ENCODE measurements around the gene APRT.
A peak's percentile ranks its signal among the peaks of the same experiment; 100 is the strongest.

The APRT gene

GRCh38 chr16:88798772-88799455 lies 12.8 kb downstream of the APRT start:
- Histone ChIP-seq H3K36me3 (ENCODE audit: insufficient read depth, low read length) (peaks cover 22% of the 10 kb centered on the region), H2AFZ (ENCODE audit: low read depth, low read length) (no peak overlapping the region), H3K9me3 (ENCODE audit: insufficient read depth, low read length, severe bottlenecking) (no peaks in the 10 kb centered on the region), H3K4me2 (ENCODE audit: insufficient read depth, low read length) (no peak overlapping the region; the same call in 1 of the 2 replicates), H3K27ac (ENCODE audit: low read length) (peak overlapping the region; percentile 88), H3K79me2 (ENCODE audit: insufficient read depth, low read length) (peaks cover 33% of the 10 kb centered on the region), H3K9ac (ENCODE audit: low read depth, low read length) (peak overlapping the region; percentile 39; the same call in 1 of the 2 replicates), H3K4me3 (ENCODE audit: low read depth in 1 of 2, low read length in 2 of 2) (no peak overlapping the region), H3K27me3 (ENCODE audit: insufficient read depth, low read length, poor library complexity) (no peaks in the 10 kb centered on the region), H3K4me1 (ENCODE audit: insufficient read depth, low read length) (peaks cover 53% of the 10 kb centered on the region), H4K20me1 (ENCODE audit: insufficient read depth, low read length) (no peaks in the 10 kb centered on the region; the same call in 1 of the 2 replicates)
- no peak for TF ChIP-seq EZH2 (IDR thresholded peaks at IDR 0.05; ENCODE audit: borderline replicate concordance, low read depth, low read length, severe bottlenecking)
- no peak for TF ChIP-seq CTCF (IDR thresholded peaks at IDR 0.05; ENCODE audit: borderline replicate concordance, extremely low read depth, low read length, poor library complexity, severe bottlenecking)
- DNase-seq (peak; percentile 89), ATAC-seq (ENCODE audit: insufficient read depth, low read depth) (peak; percentile 75)

GRCh38 chr16:88798073-88798472 lies 13.7 kb downstream of the APRT start:
- TF ChIP-seq CTCF (IDR thresholded peaks at IDR 0.05; ENCODE audit: borderline replicate concordance, extremely low read depth, low read length, poor library complexity, severe bottlenecking) (no peak), EZH2 (IDR thresholded peaks at IDR 0.05; ENCODE audit: borderline replicate concordance, low read depth, low read length, severe bottlenecking) (no peak)
- Histone ChIP-seq H3K9ac (ENCODE audit: low read depth, low read length) (no peak overlapping the region), H4K20me1 (ENCODE audit: insufficient read depth, low read length) (no peaks in the 10 kb centered on the region; the same call in 1 of the 2 replicates), H3K9me3 (ENCODE audit: insufficient read depth, low read length, severe bottlenecking) (no peaks in the 10 kb centered on the region), H3K27ac (ENCODE audit: low read length) (no peak overlapping the region), H3K27me3 (ENCODE audit: insufficient read depth, low read length, poor library complexity) (no peaks in the 10 kb centered on the region), H3K36me3 (ENCODE audit: insufficient read depth, low read length) (peaks cover 22% of the 10 kb centered on the region), H3K79me2 (ENCODE audit: insufficient read depth, low read length) (peaks cover 27% of the 10 kb centered on the region), H3K4me2 (ENCODE audit: insufficient read depth, low read length) (no peak overlapping the region), H3K4me3 (ENCODE audit: low read depth in 1 of 2, low read length in 2 of 2) (no peak overlapping the region), H3K4me1 (ENCODE audit: insufficient read depth, low read length) (peaks cover 59% of the 10 kb centered on the region), H2AFZ (ENCODE audit: low read depth, low read length) (no peak overlapping the region)
- no peak for DNase-seq
- no peak for ATAC-seq (ENCODE audit: insufficient read depth, low read depth)

GRCh38 chr16:88796278-88796677 lies 15.4 kb downstream of the APRT start:
- no peak overlapping the region for H3K27ac ChIP-seq (ENCODE audit: low read length)
- H3K4me2 ChIP-seq (ENCODE audit: insufficient read depth, low read length), result no peak overlapping the region
- DNase-seq (no peak), ATAC-seq (ENCODE audit: insufficient read depth, low read depth) (no peak)
- H3K4me1 ChIP-seq (ENCODE audit: insufficient read depth, low read length), result peaks cover 62% of the 10 kb centered on the region
- peaks cover 16% of the 10 kb centered on the region for H3K36me3 ChIP-seq (ENCODE audit: insufficient read depth, low read length)
- no peaks in the 10 kb centered on the region for H3K27me3 ChIP-seq (ENCODE audit: insufficient read depth, low read length, poor library complexity)
- H3K9ac ChIP-seq (ENCODE audit: low read depth, low read length), result no peak overlapping the region
- TF ChIP-seq CTCF (IDR thresholded peaks at IDR 0.05; ENCODE audit: borderline replicate concordance, extremely low read depth, low read length, poor library complexity, severe bottlenecking), result no peak
- no peak for TF ChIP-seq EZH2 (IDR thresholded peaks at IDR 0.05; ENCODE audit: borderline replicate concordance, low read depth, low read length, severe bottlenecking)
- H2AFZ ChIP-seq (ENCODE audit: low read depth, low read length), result no peak overlapping the region
- H3K4me3 ChIP-seq (ENCODE audit: low read depth in 1 of 2, low read length in 2 of 2), result no peak overlapping the region
- H4K20me1 ChIP-seq (ENCODE audit: insufficient read depth, low read length), result no peaks in the 10 kb centered on the region; the same call in 1 of the 2 replicates
- H3K9me3 ChIP-seq (ENCODE audit: insufficient read depth, low read length, severe bottlenecking), result no peaks in the 10 kb centered on the region
- H3K79me2 ChIP-seq (ENCODE audit: insufficient read depth, low read length), result peaks cover 11% of the 10 kb centered on the region
